Stimulated activated CD4-positive, alpha-beta T cell treated with anti-CD3 and anti-CD28 coated beads, Interleukin-4, amount 100 ng/mL, for 1 hour (primary cell): ENCODE results near the gene TJAP1.
"Not testable (repeated sequence)": the region's sequence is repeated elsewhere in the genome, so short reads cannot be mapped to it uniquely, and the experiment has no call there.

Source experiments
- DNase-seq: peaks from one replicate; pipeline ENCODE4 v3.0.0-alpha.2; 2020

The TJAP1 gene

GRCh38 chr6:43488667-43489276, 11.4 kb downstream of the TJAP1 start:
- DNase-seq = no peak

- no peak for DNase-seq
Measured at GRCh38 chr6:43489277-43490072, 12.1 kb downstream of the TJAP1 start.

GRCh38 chr6:43490523-43490939, 13.2 kb downstream of the TJAP1 start:
- no peak for DNase-seq

- no peak for DNase-seq
Measured at GRCh38 chr6:43491750-43492661, 14.6 kb downstream of the TJAP1 start.

- no peak for DNase-seq
Measured at GRCh38 chr6:43492673-43493072, 15.3 kb downstream of the TJAP1 start.

GRCh38 chr6:43493230-43493629, 15.9 kb downstream of the TJAP1 start:
- DNase-seq = no peak

GRCh38 chr6:43493833-43494232, 16.5 kb downstream of the TJAP1 start:
- DNase-seq = no peak

- DNase-seq = no peak
Measured at GRCh38 chr6:43494321-43494720, 17.0 kb downstream of the TJAP1 start.

- DNase-seq = no peak
Measured at GRCh38 chr6:43494766-43495165, 17.4 kb downstream of the TJAP1 start.

- DNase-seq = no peak
Measured at GRCh38 chr6:43495409-43495941, 18.1 kb downstream of the TJAP1 start.

- no peak for DNase-seq
Measured at GRCh38 chr6:43496370-43497128, 19.2 kb downstream of the TJAP1 start.

GRCh38 chr6:43497129-43497396, 19.7 kb downstream of the TJAP1 start:
- no peak for DNase-seq

- no peak for DNase-seq
Measured at GRCh38 chr6:43497689-43498088, 20.3 kb downstream of the TJAP1 start.

GRCh38 chr6:43498291-43498690, 20.9 kb downstream of the TJAP1 start:
- DNase-seq = not testable (repeated sequence)

GRCh38 chr6:43499028-43499815, 21.9 kb downstream of the TJAP1 start:
- no peak for DNase-seq

- no peak for DNase-seq
Measured at GRCh38 chr6:43500921-43501320, 23.6 kb downstream of the TJAP1 start.

GRCh38 chr6:43502666-43503065, 25.3 kb downstream of the TJAP1 start:
- no peak for DNase-seq

- no peak for DNase-seq
Measured at GRCh38 chr6:43503443-43503842, 26.1 kb downstream of the TJAP1 start.

GRCh38 chr6:43504756-43505593, 27.6 kb downstream of the TJAP1 start:
- no peak for DNase-seq

- no peak for DNase-seq
Measured at GRCh38 chr6:43505718-43506117, 28.3 kb downstream of the TJAP1 start.

- DNase-seq = no peak
Measured at GRCh38 chr6:43506171-43506570, 28.8 kb downstream of the TJAP1 start.
